ENCODE measurements around the gene CD300H. TPM values are rescaled to one million over a fixed set of nuclear protein-coding genes. Genes with fewer than 3 reads are reported as not detected.
"Not testable (repeated sequence)": the region's sequence is repeated elsewhere in the genome, so short reads cannot be mapped to it uniquely, and the experiment has no call there.

CD300H gene
- total RNA-seq, 2 donors from 2014 or later = not detected

- Mint-ChIP-seq H3K9me3 (no peaks in the 10 kb centered on the region), H3K4me1 (peaks cover 10% of the 10 kb centered on the region), H3K4me3 (no peak overlapping the region), H3K27ac (no peak overlapping the region), H3K27me3 (peaks cover 31% of the 10 kb centered on the region), H3K36me3 (ENCODE audit: low read depth) (no peaks in the 10 kb centered on the region)
- ATAC-seq (replicated peaks) = peak; percentile 43
These were observed 4.4 kb upstream of the CD300H start for GRCh38 chr17:74571621-74572270.

- H3K27ac Mint-ChIP-seq = no peak overlapping the region
- H3K36me3 Mint-ChIP-seq (ENCODE audit: low read depth) = no peaks in the 10 kb centered on the region
- ATAC-seq (replicated peaks) = peak; percentile 85
- peaks cover 24% of the 10 kb centered on the region for H3K27me3 Mint-ChIP-seq
- no peak overlapping the region for H3K4me3 Mint-ChIP-seq
- H3K9me3 Mint-ChIP-seq = no peaks in the 10 kb centered on the region
- H3K4me1 Mint-ChIP-seq = peaks cover 10% of the 10 kb centered on the region
These were observed 2.0 kb upstream of the CD300H start for GRCh38 chr17:74569020-74570003.

- Mint-ChIP-seq H3K27ac (no peak overlapping the region), H3K4me1 (peaks cover 10% of the 10 kb centered on the region), H3K9me3 (no peaks in the 10 kb centered on the region), H3K36me3 (ENCODE audit: low read depth) (no peaks in the 10 kb centered on the region), H3K27me3 (peaks cover 27% of the 10 kb centered on the region), H3K4me3 (no peak overlapping the region)
- no peak for ATAC-seq (replicated peaks)
These were observed 981 bp upstream of the CD300H start for GRCh38 chr17:74568106-74568873.

- H3K36me3 Mint-ChIP-seq (ENCODE audit: low read depth) = no peaks in the 10 kb centered on the region
- H3K4me1 Mint-ChIP-seq = peaks cover 10% of the 10 kb centered on the region
- ATAC-seq (replicated peaks) = no peak
- H3K9me3 Mint-ChIP-seq = no peaks in the 10 kb centered on the region
- no peak overlapping the region for H3K4me3 Mint-ChIP-seq
- H3K27ac Mint-ChIP-seq = no peak overlapping the region
- peaks cover 34% of the 10 kb centered on the region for H3K27me3 Mint-ChIP-seq
These were observed 1.1 kb downstream of the CD300H start for GRCh38 chr17:74566132-74566753.

GRCh38 chr17:74565126-74565525 lies 2.2 kb downstream of the CD300H start:
- no peaks in the 10 kb centered on the region for H3K36me3 Mint-ChIP-seq (ENCODE audit: low read depth)
- H3K27me3 Mint-ChIP-seq = peaks cover 34% of the 10 kb centered on the region
- H3K4me3 Mint-ChIP-seq = no peak overlapping the region
- H3K4me1 Mint-ChIP-seq = peaks cover 10% of the 10 kb centered on the region
- no peaks in the 10 kb centered on the region for H3K9me3 Mint-ChIP-seq
- no peak for ATAC-seq (replicated peaks)
- no peak overlapping the region for H3K27ac Mint-ChIP-seq

GRCh38 chr17:74563358-74563757 lies 4.0 kb downstream of the CD300H start:
- Mint-ChIP-seq H3K27ac (no peak overlapping the region), H3K4me1 (peaks cover 9% of the 10 kb centered on the region), H3K9me3 (no peaks in the 10 kb centered on the region), H3K36me3 (ENCODE audit: low read depth) (no peaks in the 10 kb centered on the region), H3K27me3 (peaks cover 27% of the 10 kb centered on the region), H3K4me3 (no peak overlapping the region)
- ATAC-seq (replicated peaks) = no peak

GRCh38 chr17:74561586-74561985 lies 5.7 kb downstream of the CD300H start:
- no peaks in the 10 kb centered on the region for H3K36me3 Mint-ChIP-seq (ENCODE audit: low read depth)
- no peaks in the 10 kb centered on the region for H3K9me3 Mint-ChIP-seq
- H3K4me1 Mint-ChIP-seq = peaks cover 7% of the 10 kb centered on the region
- no peak for ATAC-seq (replicated peaks)
- no peak overlapping the region for H3K27ac Mint-ChIP-seq
- H3K4me3 Mint-ChIP-seq = no peak overlapping the region
- peaks cover 18% of the 10 kb centered on the region for H3K27me3 Mint-ChIP-seq

GRCh38 chr17:74558882-74559519 lies 8.3 kb downstream of the CD300H start:
- Mint-ChIP-seq H3K4me1 (peaks cover 7% of the 10 kb centered on the region), H3K9me3 (no peaks in the 10 kb centered on the region), H3K27me3 (peaks cover 12% of the 10 kb centered on the region), H3K27ac (peak overlapping the region; percentile 10), H3K36me3 (ENCODE audit: low read depth) (no peaks in the 10 kb centered on the region), H3K4me3 (no peak overlapping the region)
- ATAC-seq (replicated peaks) = no peak

- not testable (repeated sequence) for H3K4me1 Mint-ChIP-seq; H3K27ac Mint-ChIP-seq; ATAC-seq (replicated peaks); H3K36me3 Mint-ChIP-seq (ENCODE audit: low read depth); H3K27me3 Mint-ChIP-seq; H3K9me3 Mint-ChIP-seq; H3K4me3 Mint-ChIP-seq
These were observed 8.9 kb downstream of the CD300H start for GRCh38 chr17:74558402-74558801.

GRCh38 chr17:74555427-74555940 lies 11.8 kb downstream of the CD300H start:
- H3K9me3 Mint-ChIP-seq = no peaks in the 10 kb centered on the region
- H3K27ac Mint-ChIP-seq = no peak overlapping the region
- no peaks in the 10 kb centered on the region for H3K36me3 Mint-ChIP-seq (ENCODE audit: low read depth)
- no peak overlapping the region for H3K4me3 Mint-ChIP-seq
- peaks cover 4% of the 10 kb centered on the region for H3K27me3 Mint-ChIP-seq
- ATAC-seq (replicated peaks) = no peak
- H3K4me1 Mint-ChIP-seq = peaks cover 7% of the 10 kb centered on the region

GRCh38 chr17:74554909-74555308 lies 12.4 kb downstream of the CD300H start:
- Mint-ChIP-seq H3K4me3 (no peak overlapping the region), H3K27ac (no peak overlapping the region), H3K4me1 (peaks cover 7% of the 10 kb centered on the region), H3K27me3 (peaks cover 8% of the 10 kb centered on the region), H3K9me3 (no peaks in the 10 kb centered on the region), H3K36me3 (ENCODE audit: low read depth) (no peaks in the 10 kb centered on the region)
- no peak for ATAC-seq (replicated peaks)

- Mint-ChIP-seq H3K4me3 (no peak overlapping the region), H3K36me3 (ENCODE audit: low read depth) (no peaks in the 10 kb centered on the region), H3K27ac (no peak overlapping the region), H3K27me3 (peaks cover 11% of the 10 kb centered on the region), H3K9me3 (no peaks in the 10 kb centered on the region), H3K4me1 (peaks cover 5% of the 10 kb centered on the region)
- ATAC-seq (replicated peaks) = no peak
These were observed 15.3 kb downstream of the CD300H start for GRCh38 chr17:74552037-74552436.

- H3K9me3 Mint-ChIP-seq = no peaks in the 10 kb centered on the region
- H3K4me3 Mint-ChIP-seq = no peak overlapping the region
- H3K36me3 Mint-ChIP-seq (ENCODE audit: low read depth) = no peaks in the 10 kb centered on the region
- H3K27ac Mint-ChIP-seq = no peak overlapping the region
- ATAC-seq (replicated peaks) = no peak
- H3K4me1 Mint-ChIP-seq = peaks cover 5% of the 10 kb centered on the region
- H3K27me3 Mint-ChIP-seq = peaks cover 11% of the 10 kb centered on the region
These were observed 16.7 kb downstream of the CD300H start for GRCh38 chr17:74550602-74551001.
